K562 (cell line): Measurements from ENCODE around the gene NAT8. TPM values are rescaled to one million over a fixed set of nuclear protein-coding genes. Genes with fewer than 3 reads are reported as not detected.

ENCODE experiments used
- ATAC-seq: fragments of 200-7000 bp; cut with Tn5 transposase; 3 replicates; pipeline ENCODE4 v1.9.1; 2020; ENCODE audit warnings: moderate library complexity
- BruUV-seq: library from RNA; stranded (reverse); fragments of 400-500 nt; replicated peaks from 2 replicates; lab custom pipeline; 2021; lab: Mats Ljungman, UMichigan
- CTCF ChIA-PET: fragments of 300-600 bp; formaldehyde crosslinking; extraction: SDS; loops from one replicate; lab custom pipeline; 2021; ENCODE audit warnings: low intra/inter-chr PET ratio; lab: Yijun Ruan, JAX
- POLR2A ChIA-PET: fragments of 300-600, 350-650 bp; sonication (Branson Sonifier 250); formaldehyde crosslinking; extraction: SDS; loops from one replicate; lab custom pipeline; 2021; ENCODE audit warnings: antibody characterized with exemption, inconsistent platforms; lab: Yijun Ruan, JAX
- DNase-seq, 4 experiments: peaks; one replicate each; pipeline versions ENCODE4 v3.0.0 to v3.0.0-alpha.2; 2011 to 2018; ENCODE audit warnings: low spot score in 3 of 4, mixed read lengths in 3 of 4; ENCODE audit errors: extremely low read depth in 1 of 4
- FAIRE-seq: peaks from 2 replicates; lab custom pipeline; 2011; peaks lifted over from hg19 to GRCh38; lab: Jason Lieb, UNC
- H2AFZ ChIP-seq: 2 replicates; pipeline ENCODE4 v1.6.0; 2011; ENCODE audit warnings: low read depth, low read length, control low read depth, inconsistent platforms
- H3K27ac ChIP-seq: fragments of 200-600 bp; 3 replicates; pipeline ENCODE4 v1.8.0; 2011; ENCODE audit warnings: low read depth, mild to moderate bottlenecking, control low read depth, inconsistent platforms, low read length, moderate library complexity, mixed read lengths; ENCODE audit errors: extremely low read depth
- H3K27me3 ChIP-seq, 2 experiments: fragments of 300-600 bp in 1 of 2; 2 replicates in 1 of 2; 3 replicates in 1 of 2; pipeline versions ENCODE4 v1.6.0 to v1.8.0; 2011; ENCODE audit warnings: inconsistent platforms in 2 of 2, low read length in 2 of 2, mild to moderate bottlenecking in 1 of 2, mixed read lengths in 1 of 2, moderate library complexity in 1 of 2; ENCODE audit not compliant: control insufficient read depth in 2 of 2, insufficient read depth in 2 of 2
- H3K36me3 ChIP-seq: fragments of 300-600 bp; 3 replicates; pipeline ENCODE4 v1.8.0; 2011; ENCODE audit warnings: mild to moderate bottlenecking, low read length, inconsistent platforms; ENCODE audit not compliant: control insufficient read depth, insufficient read depth
- H3K4me1 ChIP-seq, 2 experiments: fragments of 200-600 bp in 1 of 2; replicated peaks in 1 of 2; 2 replicates in 1 of 2; 3 replicates in 1 of 2; pipeline versions ENCODE4 v1.5.1 to v1.8.0; 2011; ENCODE audit warnings: inconsistent platforms in 2 of 2, low read length in 2 of 2, mild to moderate bottlenecking in 1 of 2, mixed read lengths in 1 of 2, moderate library complexity in 1 of 2; ENCODE audit not compliant: control insufficient read depth in 2 of 2, insufficient read depth in 2 of 2
- H3K4me2 ChIP-seq: 2 replicates; pipeline ENCODE4 v1.6.1; 2011; ENCODE audit warnings: low read length, control low read depth, inconsistent platforms, mixed read lengths; ENCODE audit not compliant: insufficient read depth
- H3K4me3 ChIP-seq: fragments of 200-600 bp; sonication (generic), shearing (Covaris generic); 2 replicates; pipeline ENCODE4 v1.5.1; 2016; ENCODE audit warnings: control low read depth, inconsistent platforms
- H3K79me2 ChIP-seq: fragments of 200-600 bp; 3 replicates; pipeline ENCODE4 v1.8.0; 2011; ENCODE audit warnings: low read length, inconsistent platforms; ENCODE audit not compliant: control insufficient read depth, insufficient read depth
- H3K9ac ChIP-seq, 2 experiments: 2 replicates each; pipeline versions ENCODE4 v1.6.0 to v1.6.1; 2011; ENCODE audit warnings: low read depth in 2 of 2, low read length in 2 of 2, control low read depth in 1 of 2, inconsistent platforms in 1 of 2, mild to moderate bottlenecking in 1 of 2, mixed read lengths in 1 of 2; ENCODE audit not compliant: insufficient read depth in 1 of 2
- H3K9me1 ChIP-seq: one replicate; pipeline ENCODE4 v1.6.0; 2011; ENCODE audit warnings: inconsistent platforms, mild to moderate bottlenecking, low read length, moderate library complexity; ENCODE audit not compliant: control insufficient read depth, insufficient read depth
- H3K9me3 ChIP-seq: replicated peaks from 2 replicates; pipeline ENCODE4 v1.5.1; 2011; ENCODE audit warnings: low read depth, low read length, inconsistent platforms; ENCODE audit not compliant: control insufficient read depth, insufficient read depth
- H4K20me1 ChIP-seq: replicated peaks from 2 replicates; pipeline ENCODE4 v1.6.1; 2011; ENCODE audit warnings: low read length, inconsistent platforms, mixed read lengths; ENCODE audit not compliant: control insufficient read depth, insufficient read depth
- ARID1B ChIP-seq: fragments of 450-650 bp; IDR thresholded peaks from 2 replicates; pipeline ENCODE4 v1.6.1; 2016; ENCODE audit warnings: antibody characterized with exemption, mild to moderate bottlenecking, inconsistent platforms
- CXXC5 ChIP-seq: fragments of 250-450 bp; sonication (Bioruptor Pico); IDR thresholded peaks from 2 replicates; pipeline ENCODE4 v1.8.0; 2022; ENCODE audit warnings: inconsistent platforms, mild to moderate bottlenecking, moderate library complexity
- HLTF ChIP-seq: fragments of 450-650 bp; IDR thresholded peaks from 2 replicates; pipeline ENCODE4 v1.6.1; 2016
- KLF16 ChIP-seq: IDR thresholded peaks from 2 replicates; pipeline ENCODE4 v1.6.1; 2016; ENCODE audit warnings: antibody characterized with exemption
- TARDBP ChIP-seq: fragments of 450-650 bp; IDR thresholded peaks from 2 replicates; pipeline ENCODE4 v1.6.1; 2016
- ZNF274 ChIP-seq: IDR thresholded peaks from 2 replicates; pipeline ENCODE4 v1.6.1; 2011; ENCODE audit warnings: low read depth, mild to moderate bottlenecking, low read length, moderate library complexity, borderline replicate concordance
- ZNF830 ChIP-seq: fragments of 250-450 bp; sonication (Bioruptor Pico); IDR thresholded peaks from 2 replicates; pipeline ENCODE4 v1.5.0; 2021; ENCODE audit warnings: mild to moderate bottlenecking
- WGBS: fragments of 100-300 bp; shearing (Covaris generic); methylation state at CpG from one replicate; pipeline ENCODE4 v1.1.6; 2016; ENCODE audit warnings: low coverage, mixed read lengths; ENCODE audit not compliant: insufficient coverage; ENCODE audit errors: missing lambda C conversion rate; 5-methylcytosine and 5-hydroxymethylcytosine counted together
- in situ Hi-C: fragments of 300-500 bp; cut with MboI; formaldehyde crosslinking; loops from 4 replicates; pipeline ENCODE4 v1.15.0; 2018; ENCODE audit warnings: inconsistent platforms, mixed read lengths
- intact Hi-C: fragments of 100-400 bp; cut with micrococcal nuclease; formaldehyde crosslinking; loops from 2 replicates; pipeline ENCODE4 v1.14.2; 2022
- polyA plus RNA-seq, 8 experiments: library from polyadenylated mRNA; depleted of rRNA in 4 of 8; stranded (reverse) in 5 of 8; unstranded in 3 of 8; fragments of >200 nt; fragmentation: Nextera tagmentation in 2 of 8; fragmentation: Illumina TruSeq in 1 of 8; extraction: Ambion mirVana in 2 of 8; extraction: Trizol in 1 of 8; gene quantifications; 2 replicates each; pipeline versions ENCODE4 v1.2.1 to v1.2.3, GENCODE V29; 2011 to 2014; ENCODE audit warnings: inconsistent platforms in 1 of 8, missing spikeins in 1 of 8
- total RNA-seq, 7 experiments: library from RNA; depleted of rRNA in 6 of 7; stranded (reverse); fragments of >200 nt in 6 of 7; fragmentation: Illumina TruSeq in 2 of 7; extraction: Trizol in 2 of 7; gene quantifications; 2 replicates each; pipeline versions ENCODE4 v1.2.1 to v1.2.3, GENCODE V29; 2011 to 2021; ENCODE audit warnings: low replicate concordance in 1 of 7
- TF ChIP-seq, protein P1 (sequence below): IDR thresholded peaks from 2 replicates; pipeline ENCODE4 v1.6.1; 2016; ENCODE audit warnings: missing genetic modification characterization, missing compliant biosample characterization
- TF ChIP-seq, protein P2 (sequence below), 3 experiments: fragments of 200-800 bp in 1 of 3; fragments of 250-450 bp in 1 of 3; fragments of 450-650 bp in 1 of 3; sonication (Bioruptor Pico) in 1 of 3; sonication (Bioruptor generic) in 1 of 3; formaldehyde crosslinking in 1 of 3; IDR thresholded peaks; 2 replicates each; pipeline versions ENCODE4 v1.6.1 to v1.8.0; 2016 to 2022; ENCODE audit warnings: mild to moderate bottlenecking in 2 of 3, missing genetic modification characterization in 2 of 3, missing compliant biosample characterization in 1 of 3, moderate library complexity in 1 of 3
- TF ChIP-seq, protein P3 (sequence below): fragments of 450-650 bp; IDR thresholded peaks from 2 replicates; pipeline ENCODE4 v1.6.1; 2018; ENCODE audit warnings: mild to moderate bottlenecking, low read depth; ENCODE audit not compliant: partially characterized antibody

NAT8 gene
- total and polyA plus RNA-seq, 9 of the 15 experiments (the other 6 are each of a cell fraction or from before 2014, with no cell fraction given): not detected

DNA sequence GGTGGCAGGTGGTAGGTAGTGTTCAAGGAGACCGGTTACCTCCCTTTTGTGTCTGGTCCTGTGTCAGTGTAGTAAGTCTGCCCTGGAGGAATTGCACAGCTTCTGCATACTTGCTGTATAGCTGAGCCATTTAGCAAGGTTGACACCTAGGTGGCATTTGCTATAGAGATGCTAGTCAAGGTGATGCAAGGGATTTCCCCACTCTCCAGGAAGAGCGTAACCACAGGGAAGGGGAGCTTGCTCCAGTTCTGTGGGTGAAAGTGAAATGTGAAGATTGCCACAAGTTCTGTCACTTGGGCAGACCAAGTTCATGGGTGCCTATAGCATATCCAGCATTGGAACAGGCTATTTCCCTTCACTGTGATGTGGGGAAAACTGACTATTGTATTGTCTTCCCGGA lies 28.1 kb downstream of the NAT8 start:
- Histone ChIP-seq H3K9ac (no peak overlapping the region), H3K79me2 (no peaks in the 10 kb centered on the region), H3K4me3 (no peak overlapping the region), H3K36me3 (no peaks in the 10 kb centered on the region), H3K4me2 (no peak overlapping the region), H3K4me1 (no peaks in the 10 kb centered on the region), H4K20me1 (peaks cover 3% of the 10 kb centered on the region; the same call in 1 of the 2 replicates), H3K27me3 (peaks cover 7 to 19% of the 10 kb centered on the region in 2 experiments; a peak in 4 of 5 replicates), H3K9me3 (no peaks in the 10 kb centered on the region), H3K9me1 (no peaks in the 10 kb centered on the region), H3K27ac (no peak overlapping the region), H2AFZ (no peak overlapping the region)
- in situ Hi-C loops (no loop called here), intact Hi-C loops (no loop called here)
- CTCF ChIA-PET: no interaction called here
- no peak for FAIRE-seq
- 4% methylated on average over 3 of the region's 3 CpGs for WGBS
- no peak for DNase-seq
- POLR2A ChIA-PET: no interaction called here
- ATAC-seq: no peak
- TF ChIP-seq, protein P1, sequence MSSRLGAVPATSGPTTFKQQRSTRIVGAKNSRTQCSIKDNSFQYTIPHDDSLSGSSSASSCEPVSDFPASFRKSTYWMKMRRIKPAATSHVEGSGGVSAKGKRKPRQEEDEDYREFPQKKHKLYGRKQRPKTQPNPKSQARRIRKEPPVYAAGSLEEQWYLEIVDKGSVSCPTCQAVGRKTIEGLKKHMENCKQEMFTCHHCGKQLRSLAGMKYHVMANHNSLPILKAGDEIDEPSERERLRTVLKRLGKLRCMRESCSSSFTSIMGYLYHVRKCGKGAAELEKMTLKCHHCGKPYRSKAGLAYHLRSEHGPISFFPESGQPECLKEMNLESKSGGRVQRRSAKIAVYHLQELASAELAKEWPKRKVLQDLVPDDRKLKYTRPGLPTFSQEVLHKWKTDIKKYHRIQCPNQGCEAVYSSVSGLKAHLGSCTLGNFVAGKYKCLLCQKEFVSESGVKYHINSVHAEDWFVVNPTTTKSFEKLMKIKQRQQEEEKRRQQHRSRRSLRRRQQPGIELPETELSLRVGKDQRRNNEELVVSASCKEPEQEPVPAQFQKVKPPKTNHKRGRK (tag): no peak
- TF ChIP-seq ARID1B (no peak), ZNF830 (no peak), TARDBP (no peak), KLF16 (no peak), HLTF (no peak), CXXC5 (CRISPR knock-in tag) (no peak), ZNF274 (no peak)
- TF ChIP-seq, protein P2, sequence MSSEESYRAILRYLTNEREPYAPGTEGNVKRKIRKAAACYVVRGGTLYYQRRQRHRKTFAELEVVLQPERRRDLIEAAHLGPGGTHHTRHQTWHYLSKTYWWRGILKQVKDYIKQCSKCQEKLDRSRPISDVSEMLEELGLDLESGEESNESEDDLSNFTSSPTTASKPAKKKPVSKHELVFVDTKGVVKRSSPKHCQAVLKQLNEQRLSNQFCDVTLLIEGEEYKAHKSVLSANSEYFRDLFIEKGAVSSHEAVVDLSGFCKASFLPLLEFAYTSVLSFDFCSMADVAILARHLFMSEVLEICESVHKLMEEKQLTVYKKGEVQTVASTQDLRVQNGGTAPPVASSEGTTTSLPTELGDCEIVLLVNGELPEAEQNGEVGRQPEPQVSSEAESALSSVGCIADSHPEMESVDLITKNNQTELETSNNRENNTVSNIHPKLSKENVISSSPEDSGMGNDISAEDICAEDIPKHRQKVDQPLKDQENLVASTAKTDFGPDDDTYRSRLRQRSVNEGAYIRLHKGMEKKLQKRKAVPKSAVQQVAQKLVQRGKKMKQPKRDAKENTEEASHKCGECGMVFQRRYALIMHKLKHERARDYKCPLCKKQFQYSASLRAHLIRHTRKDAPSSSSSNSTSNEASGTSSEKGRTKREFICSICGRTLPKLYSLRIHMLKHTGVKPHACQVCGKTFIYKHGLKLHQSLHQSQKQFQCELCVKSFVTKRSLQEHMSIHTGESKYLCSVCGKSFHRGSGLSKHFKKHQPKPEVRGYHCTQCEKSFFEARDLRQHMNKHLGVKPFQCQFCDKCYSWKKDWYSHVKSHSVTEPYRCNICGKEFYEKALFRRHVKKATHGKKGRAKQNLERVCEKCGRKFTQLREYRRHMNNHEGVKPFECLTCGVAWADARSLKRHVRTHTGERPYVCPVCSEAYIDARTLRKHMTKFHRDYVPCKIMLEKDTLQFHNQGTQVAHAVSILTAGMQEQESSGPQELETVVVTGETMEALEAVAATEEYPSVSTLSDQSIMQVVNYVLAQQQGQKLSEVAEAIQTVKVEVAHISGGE (CRISPR knock-in tag; IDR thresholded peaks at IDR 0.05): no peak
- TF ChIP-seq, protein P3, sequence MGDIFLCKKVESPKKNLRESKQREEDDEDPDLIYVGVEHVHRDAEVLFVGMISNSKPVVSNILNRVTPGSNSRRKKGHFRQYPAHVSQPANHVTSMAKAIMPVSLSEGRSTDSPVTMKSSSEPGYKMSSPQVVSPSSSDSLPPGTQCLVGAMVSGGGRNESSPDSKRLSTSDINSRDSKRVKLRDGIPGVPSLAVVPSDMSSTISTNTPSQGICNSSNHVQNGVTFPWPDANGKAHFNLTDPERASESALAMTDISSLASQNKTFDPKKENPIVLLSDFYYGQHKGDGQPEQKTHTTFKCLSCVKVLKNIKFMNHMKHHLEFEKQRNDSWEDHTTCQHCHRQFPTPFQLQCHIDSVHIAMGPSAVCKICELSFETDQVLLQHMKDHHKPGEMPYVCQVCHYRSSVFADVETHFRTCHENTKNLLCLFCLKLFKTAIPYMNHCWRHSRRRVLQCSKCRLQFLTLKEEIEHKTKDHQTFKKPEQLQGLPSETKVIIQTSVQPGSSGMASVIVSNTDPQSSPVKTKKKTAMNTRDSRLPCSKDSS: no peak
- BruUV-seq: no TSS peak
